Tibial nerve (tissue), 4 donors: ENCODE results near the gene BMAL1. TPM values are rescaled to one million over a fixed set of nuclear protein-coding genes. Genes with fewer than 3 reads are reported as not detected.

Experiments
- DNase-seq, 2 donors: peaks; one replicate each; pipeline ENCODE4 v3.0.0-alpha.2; 2019; ENCODE audit warnings: low spot score in 2 of 2
- H3K27ac ChIP-seq, 4 donors: fragments of 200-600 bp; sonication (generic) in 3 of 4; one replicate each; pipeline ENCODE4 v1.5.1; 2017 to 2019; ENCODE audit warnings: mild to moderate bottlenecking in 1 of 4
- H3K27me3 ChIP-seq, 2 donors: fragments of 200-600 bp; sonication (generic) in 1 of 2; one replicate each; pipeline versions ENCODE4 v1.5.1 to v1.6.0; 2017 to 2019
- H3K36me3 ChIP-seq, 3 donors: fragments of 200-600 bp; sonication (generic); one replicate each; pipeline ENCODE4 v1.5.1; 2018 to 2019
- H3K4me1 ChIP-seq, 4 donors: fragments of 200-600 bp; sonication (generic) in 3 of 4; one replicate each; pipeline ENCODE4 v1.5.1; 2017 to 2019
- H3K4me3 ChIP-seq, 4 donors: fragments of 200-600 bp; sonication (generic) in 3 of 4; one replicate each; pipeline ENCODE4 v1.5.1; 2017 to 2019; ENCODE audit warnings: mild to moderate bottlenecking in 1 of 4, moderate library complexity in 1 of 4
- H3K9me3 ChIP-seq, 4 donors: fragments of 200-600 bp; sonication (generic) in 3 of 4; one replicate each; pipeline ENCODE4 v1.5.1; 2017 to 2019
- CTCF ChIP-seq, 5 experiments: fragments of 200-600 bp in 3 of 5; fragments of 450-650 bp in 2 of 5; sonication (generic) in 3 of 5; IDR thresholded peaks; one replicate each; pipeline ENCODE4 v1.5.1; 2016 to 2019; ENCODE audit warnings: antibody characterized with exemption in 5 of 5, mild to moderate bottlenecking in 3 of 5, moderate library complexity in 2 of 5
- EP300 ChIP-seq, 2 donors: sonication (generic); formaldehyde crosslinking; IDR thresholded peaks; one replicate each; pipeline ENCODE4 v1.6.1; 2017; ENCODE audit warnings: antibody characterized with exemption in 2 of 2, mild to moderate bottlenecking in 1 of 2
- POLR2A ChIP-seq, 2 donors: fragments of 450-650 bp; IDR thresholded peaks; one replicate each; pipeline ENCODE4 v1.6.1; 2017; ENCODE audit warnings: antibody characterized with exemption in 2 of 2, mild to moderate bottlenecking in 2 of 2, moderate library complexity in 2 of 2
- WGBS, 2 donors: methylation state at CpG; one replicate each; pipeline ENCODE4 v1.1.5; 2018; 5-methylcytosine and 5-hydroxymethylcytosine counted together
- total RNA-seq, 4 donors: library from RNA; depleted of rRNA; stranded (reverse); fragments of >200 nt; gene quantifications; one replicate each; pipeline ENCODE4 v1.1.0, GENCODE V29; 2016

Gene BMAL1
- total RNA-seq, 4 donors from 2014 or later: 34.5 to 61.2 (median 58.0) TPM

- Histone ChIP-seq H3K4me1 (peaks cover 0 to 26% (median 15%) of the 10 kb centered on the region in 4 donors), H3K4me3 (no peak overlapping the region), H3K27ac (no peak overlapping the region), H3K36me3 (no peaks in the 10 kb centered on the region), H3K27me3 (no peaks in the 10 kb centered on the region), H3K9me3 (no peaks in the 10 kb centered on the region)
- TF ChIP-seq POLR2A (IDR thresholded peaks at IDR 0.05) (no peak), EP300 (IDR thresholded peaks at IDR 0.05) (no peak), CTCF (IDR thresholded peaks at IDR 0.05) (no peak)
- WGBS, 2 donors: 77 to 81% methylated on average over 1 of the region's 1 CpG
- no peak for DNase-seq
These were observed 11.5 kb downstream of the BMAL1 start for GRCh38 chr11:13289081-13289480.

- peaks cover 0 to 38% (median 19%) of the 10 kb centered on the region in 4 donors for H3K4me1 ChIP-seq
- WGBS, 2 donors: 73 to 74% methylated on average over 5 of the region's 5 CpGs
These were observed 12.8 kb downstream of the BMAL1 start for GRCh38 chr11:13290221-13290980.

GRCh38 chr11:13291361-13291760, 13.8 kb downstream of the BMAL1 start:
- WGBS, 2 donors: 76 to 78% methylated on average over 3 of the region's 3 CpGs
- no peaks in the 10 kb centered on the region for H3K9me3 ChIP-seq
- no peaks in the 10 kb centered on the region for H3K27me3 ChIP-seq
- H3K4me3 ChIP-seq: no peak overlapping the region
- DNase-seq: no peak
- peak overlapping the region in 2 of 4 donors; percentile 52 to 76 for H3K27ac ChIP-seq
- no peaks in the 10 kb centered on the region for H3K36me3 ChIP-seq
- peaks cover 0 to 44% (median 19%) of the 10 kb centered on the region in 4 donors for H3K4me1 ChIP-seq
- no peak for TF ChIP-seq POLR2A (IDR thresholded peaks at IDR 0.05)

More at GRCh38 chr11:13290221-13290980, 12.8 kb downstream of the BMAL1 start:
- DNase-seq: no peak
- no peaks in the 10 kb centered on the region for H3K36me3 ChIP-seq
- peak overlapping the region in 1 of 4 donors; percentile 18 for H3K27ac ChIP-seq
- H3K4me3 ChIP-seq: no peak overlapping the region
- no peak for TF ChIP-seq CTCF (IDR thresholded peaks at IDR 0.05)
- no peak for TF ChIP-seq POLR2A (IDR thresholded peaks at IDR 0.05)
- no peak for TF ChIP-seq EP300 (IDR thresholded peaks at IDR 0.05)
- H3K9me3 ChIP-seq: no peaks in the 10 kb centered on the region
- no peaks in the 10 kb centered on the region for H3K27me3 ChIP-seq

- no peaks in the 10 kb centered on the region for H3K9me3 ChIP-seq
- no peaks in the 10 kb centered on the region for H3K27me3 ChIP-seq
- DNase-seq: no peak
- no peaks in the 10 kb centered on the region for H3K36me3 ChIP-seq
- H3K4me1 ChIP-seq: peaks cover 0 to 46% (median 19%) of the 10 kb centered on the region in 4 donors
- H3K27ac ChIP-seq: peak overlapping the region in 2 of 4 donors; percentile 52 to 76
- WGBS, 2 donors: 46 to 49% methylated on average over 3 of the region's 3 CpGs
- H3K4me3 ChIP-seq: no peak overlapping the region
- TF ChIP-seq EP300 (IDR thresholded peaks at IDR 0.05) (no peak), POLR2A (IDR thresholded peaks at IDR 0.05) (no peak), CTCF (IDR thresholded peaks at IDR 0.05) (no peak)
These were observed 14.2 kb downstream of the BMAL1 start for GRCh38 chr11:13291800-13292199.

- H3K9me3 ChIP-seq: no peaks in the 10 kb centered on the region
- H3K4me1 ChIP-seq: peaks cover 0 to 49% (median 27%) of the 10 kb centered on the region in 4 donors
- peak overlapping the region in 1 of 4 donors; percentile 76 for H3K27ac ChIP-seq
- 94 to 100% methylated on average over 2 of the region's 2 CpGs for WGBS, 2 donors
- TF ChIP-seq EP300 (IDR thresholded peaks at IDR 0.05) (no peak), POLR2A (IDR thresholded peaks at IDR 0.05) (no peak), CTCF (IDR thresholded peaks at IDR 0.05) (no peak)
- no peaks in the 10 kb centered on the region for H3K36me3 ChIP-seq
- H3K4me3 ChIP-seq: no peak overlapping the region
- no peaks in the 10 kb centered on the region for H3K27me3 ChIP-seq
- DNase-seq: no peak
These were observed 15.4 kb downstream of the BMAL1 start for GRCh38 chr11:13292970-13293369.
